ENCODE measurements around the gene THAP12. TPM values are rescaled to one million over a fixed set of nuclear protein-coding genes. Genes with fewer than 3 reads are reported as not detected.

THAP12 gene
- total and polyA plus RNA-seq, 2 donors (not counting 1 experiment from before 2014, with no cell fraction given), result 16.8 to 55.6 TPM

GRCh38 chr11:76361776-76362175 is 19.2 kb downstream of the THAP12 start:
- no peak overlapping the region for H3K4me3 Mint-ChIP-seq
- peaks cover 4 to 5% of the 10 kb centered on the region in 2 donors for H3K4me1 ChIP-seq (ENCODE audit: control insufficient read depth in 2 of 2, insufficient read depth in 2 of 2, low read length in 2 of 2)
- no peak overlapping the region for H3K27ac Mint-ChIP-seq
- H3K4me2 ChIP-seq (replicated peaks; ENCODE audit: low read depth, low read length, poor library complexity, severe bottlenecking), result no peak overlapping the region
- no peak overlapping the region for H3K4me3 ChIP-seq (ENCODE audit: control extremely low read depth in 1 of 5, extremely low read depth in 1 of 5, insufficient read depth in 1 of 5, low read depth in 2 of 5, low read length in 4 of 5)
- ChIA-PET CTCF (no interaction called here), POLR2A (no interaction called here)
- H3K27me3 ChIP-seq (replicated peaks in 1 of 4; ENCODE audit: control extremely low read depth in 1 of 4, control insufficient read depth in 3 of 4, insufficient read depth in 4 of 4, low read length in 3 of 4), result no peaks in the 10 kb centered on the region
- H3K36me3 ChIP-seq (replicated peaks in 1 of 2; ENCODE audit: control extremely low read depth in 1 of 2, control insufficient read depth in 1 of 2, extremely low read depth in 1 of 2, insufficient read depth in 2 of 2, low read length in 1 of 2), result peaks cover 1 to 23% of the 10 kb centered on the region in 2 experiments
- no peak overlapping the region for H2AFZ ChIP-seq (ENCODE audit: insufficient read depth, low read depth, low read length, poor library complexity, severe bottlenecking)
- intact Hi-C loops (cut with micrococcal nuclease), result no loop called here
- ATAC-seq (ENCODE audit: low read depth), result no peak
- no peak overlapping the region for H3K27ac ChIP-seq (ENCODE audit: low read length in 2 of 2)
- peaks cover 10% of the 10 kb centered on the region for H3K4me1 Mint-ChIP-seq
- no peaks in the 10 kb centered on the region for H3K9me3 ChIP-seq (ENCODE audit: control extremely low read depth in 1 of 3, control insufficient read depth in 2 of 3, insufficient read depth in 1 of 3, low read length in 2 of 3)
- no peaks in the 10 kb centered on the region for H3K9me3 Mint-ChIP-seq (ENCODE audit: insufficient read depth)
- no CpG with 5 or more reads among the region's 2 CpGs for WGBS (ENCODE audit: insufficient coverage)
- no peak for DNase-seq
- peaks cover 2% of the 10 kb centered on the region for H4K20me1 ChIP-seq (ENCODE audit: control insufficient read depth, insufficient read depth, low read length, poor library complexity, severe bottlenecking)
- no peak for TF ChIP-seq EZH2 (IDR thresholded peaks at IDR 0.05; ENCODE audit: borderline replicate concordance, insufficient read depth, low read depth, low read length, poor library complexity, severe bottlenecking)
- TF ChIP-seq CTCF (IDR thresholded peaks at IDR 0.05), result no peak
- no peak overlapping the region for H3K9ac ChIP-seq (ENCODE audit: low read length)
- no peaks in the 10 kb centered on the region for H3K27me3 Mint-ChIP-seq
- peaks cover 7% of the 10 kb centered on the region for H3K79me2 ChIP-seq (ENCODE audit: control insufficient read depth, insufficient read depth, low read length)

GRCh38 chr11:76361374-76361773 is 19.6 kb downstream of the THAP12 start:
- DNase-seq, result no peak
- Histone ChIP-seq H3K27ac (ENCODE audit: low read length in 2 of 2) (no peak overlapping the region), H3K79me2 (ENCODE audit: control insufficient read depth, insufficient read depth, low read length) (peaks cover 3% of the 10 kb centered on the region), H3K9me3 (ENCODE audit: control extremely low read depth in 1 of 3, control insufficient read depth in 2 of 3, insufficient read depth in 1 of 3, low read length in 2 of 3) (no peaks in the 10 kb centered on the region), H3K4me1 (ENCODE audit: control insufficient read depth in 2 of 2, insufficient read depth in 2 of 2, low read length in 2 of 2) (peaks cover 4 to 5% of the 10 kb centered on the region in 2 donors), H4K20me1 (ENCODE audit: control insufficient read depth, insufficient read depth, low read length, poor library complexity, severe bottlenecking) (peaks cover 1% of the 10 kb centered on the region), H2AFZ (ENCODE audit: insufficient read depth, low read depth, low read length, poor library complexity, severe bottlenecking) (no peak overlapping the region), H3K9ac (ENCODE audit: low read length) (no peak overlapping the region), H3K4me2 (replicated peaks; ENCODE audit: low read depth, low read length, poor library complexity, severe bottlenecking) (no peak overlapping the region), H3K27me3 (replicated peaks in 1 of 4; ENCODE audit: control extremely low read depth in 1 of 4, control insufficient read depth in 3 of 4, insufficient read depth in 4 of 4, low read length in 3 of 4) (no peaks in the 10 kb centered on the region), H3K36me3 (replicated peaks in 1 of 2; ENCODE audit: control extremely low read depth in 1 of 2, control insufficient read depth in 1 of 2, extremely low read depth in 1 of 2, insufficient read depth in 2 of 2, low read length in 1 of 2) (peaks cover 1 to 26% of the 10 kb centered on the region in 2 experiments), H3K4me3 (ENCODE audit: control extremely low read depth in 1 of 5, extremely low read depth in 1 of 5, insufficient read depth in 1 of 5, low read depth in 2 of 5, low read length in 4 of 5) (no peak overlapping the region)
- ChIA-PET POLR2A (interaction anchor here (0.6 kb wide), 1 partner anchor 29 kb away, joined by 5 read pairs; no protein-coding TSS in a partner anchor), CTCF (no interaction called here)
- Mint-ChIP-seq H3K27ac (no peak overlapping the region), H3K9me3 (ENCODE audit: insufficient read depth) (no peaks in the 10 kb centered on the region), H3K27me3 (no peaks in the 10 kb centered on the region), H3K4me1 (peaks cover 8% of the 10 kb centered on the region), H3K4me3 (no peak overlapping the region)
- ATAC-seq (ENCODE audit: low read depth), result no peak
- TF ChIP-seq EZH2 (IDR thresholded peaks at IDR 0.05; ENCODE audit: borderline replicate concordance, insufficient read depth, low read depth, low read length, poor library complexity, severe bottlenecking) (no peak), CTCF (IDR thresholded peaks at IDR 0.05) (no peak)
- intact Hi-C loops (cut with micrococcal nuclease), result no loop called here

All from B cell (primary cell).